HG03460 (cell line): Measurements from ENCODE around the gene PAPOLG.
A peak's percentile ranks its signal among the peaks of the same experiment; 100 is the strongest.
"Not testable (repeated sequence)": the region's sequence is repeated elsewhere in the genome, so short reads cannot be mapped to it uniquely, and the experiment has no call there.

Source experiments
- ATAC-seq: cut with Tn5 transposase; IDR thresholded peaks from one replicate; pipeline ENCODE4 v1.9.1; 2021; ENCODE audit not compliant: unreplicated experiment

PAPOLG gene

GRCh38 chr2:60771508-60771907 lies 15.4 kb downstream of the PAPOLG start:
- no peak for ATAC-seq

- ATAC-seq, result no peak
Measured at GRCh38 chr2:60775048-60775639, 19.1 kb downstream of the PAPOLG start.

- ATAC-seq, result no peak
Measured at GRCh38 chr2:60778352-60778751, 22.3 kb downstream of the PAPOLG start.

- no peak for ATAC-seq
Measured at GRCh38 chr2:60779426-60779825, 23.4 kb downstream of the PAPOLG start.

- no peak for ATAC-seq
Measured at GRCh38 chr2:60780721-60781120, 24.7 kb downstream of the PAPOLG start.

- ATAC-seq, result no peak
Measured at GRCh38 chr2:60793169-60793568, 37.1 kb downstream of the PAPOLG start.

- no peak for ATAC-seq
Measured at GRCh38 chr2:60794271-60794863, 38.3 kb downstream of the PAPOLG start.

GRCh38 chr2:60796573-60797509 lies 40.8 kb downstream of the PAPOLG start:
- peak; percentile 53 for ATAC-seq

GRCh38 chr2:60804473-60804872 lies 48.4 kb downstream of the PAPOLG start:
- ATAC-seq, result no peak

GRCh38 chr2:60806595-60806987 lies 50.5 kb downstream of the PAPOLG start:
- no peak for ATAC-seq

GRCh38 chr2:60806988-60807681 lies 51.1 kb downstream of the PAPOLG start:
- peak; percentile 78 for ATAC-seq

- no peak for ATAC-seq
Measured at GRCh38 chr2:60808330-60808801, 52.3 kb downstream of the PAPOLG start.

GRCh38 chr2:60811491-60812375 lies 55.7 kb downstream of the PAPOLG start:
- no peak for ATAC-seq

GRCh38 chr2:60817191-60817590 lies 61.1 kb downstream of the PAPOLG start:
- not testable (repeated sequence) for ATAC-seq

- ATAC-seq, result no peak
Measured at GRCh38 chr2:60818272-60818671, 62.2 kb downstream of the PAPOLG start.

GRCh38 chr2:60819155-60819862 lies 63.2 kb downstream of the PAPOLG start:
- ATAC-seq, result no peak

- ATAC-seq, result no peak
Measured at GRCh38 chr2:60819936-60820335, 63.9 kb downstream of the PAPOLG start.

GRCh38 chr2:60820416-60821132 lies 64.5 kb downstream of the PAPOLG start:
- ATAC-seq, result no peak

GRCh38 chr2:60821133-60821469 lies 65.0 kb downstream of the PAPOLG start:
- ATAC-seq, result no peak
